Measurements from ENCODE around the gene KLHL14.

Gene KLHL14

GRCh38 chr18:32730068-32730467, 42.8 kb downstream of the KLHL14 start:
- DNase-seq (ENCODE audit: extremely low read depth in 1 of 2, low read depth in 1 of 2) = no peak

GRCh38 chr18:32724071-32724749, 48.6 kb downstream of the KLHL14 start:
- no peak for DNase-seq (ENCODE audit: extremely low read depth in 1 of 2, low read depth in 1 of 2)

GRCh38 chr18:32722279-32722678, 50.5 kb downstream of the KLHL14 start:
- no peak for DNase-seq (ENCODE audit: extremely low read depth in 1 of 2, low read depth in 1 of 2)

- DNase-seq (ENCODE audit: extremely low read depth in 1 of 2, low read depth in 1 of 2) = no peak
Observed at GRCh38 chr18:32717126-32717525, 55.7 kb downstream of the KLHL14 start.

- no peak for DNase-seq (ENCODE audit: extremely low read depth in 1 of 2, low read depth in 1 of 2)
Observed at GRCh38 chr18:32714571-32715148, 58.2 kb downstream of the KLHL14 start.

GRCh38 chr18:32712860-32713259, 60.0 kb downstream of the KLHL14 start:
- DNase-seq (ENCODE audit: extremely low read depth in 1 of 2, low read depth in 1 of 2) = no peak

- no peak for DNase-seq (ENCODE audit: extremely low read depth in 1 of 2, low read depth in 1 of 2)
Observed at GRCh38 chr18:32711862-32712261, 61.0 kb downstream of the KLHL14 start.

- no peak for DNase-seq (ENCODE audit: extremely low read depth in 1 of 2, low read depth in 1 of 2)
Observed at GRCh38 chr18:32707586-32707985, 65.2 kb downstream of the KLHL14 start.

- no peak for DNase-seq (ENCODE audit: extremely low read depth in 1 of 2, low read depth in 1 of 2)
Observed at GRCh38 chr18:32707147-32707546, 65.7 kb downstream of the KLHL14 start.

GRCh38 chr18:32701313-32701712, 71.5 kb downstream of the KLHL14 start:
- no peak for DNase-seq (ENCODE audit: extremely low read depth in 1 of 2, low read depth in 1 of 2)

GRCh38 chr18:32698153-32698552, 74.7 kb downstream of the KLHL14 start:
- DNase-seq (ENCODE audit: extremely low read depth in 1 of 2, low read depth in 1 of 2) = no peak

GRCh38 chr18:32696376-32696775, 76.4 kb downstream of the KLHL14 start:
- DNase-seq (ENCODE audit: extremely low read depth in 1 of 2, low read depth in 1 of 2) = no peak

- no peak for DNase-seq (ENCODE audit: extremely low read depth in 1 of 2, low read depth in 1 of 2)
Observed at GRCh38 chr18:32695534-32695933, 77.3 kb downstream of the KLHL14 start.

- no peak for DNase-seq (ENCODE audit: extremely low read depth in 1 of 2, low read depth in 1 of 2)
Observed at GRCh38 chr18:32688821-32689220, 84.0 kb downstream of the KLHL14 start.

- no peak for DNase-seq (ENCODE audit: extremely low read depth in 1 of 2, low read depth in 1 of 2)
Observed at GRCh38 chr18:32684940-32685339, 87.9 kb downstream of the KLHL14 start.

GRCh38 chr18:32684096-32684495, 88.7 kb downstream of the KLHL14 start:
- DNase-seq (ENCODE audit: extremely low read depth in 1 of 2, low read depth in 1 of 2) = no peak

- DNase-seq (ENCODE audit: extremely low read depth in 1 of 2, low read depth in 1 of 2) = no peak
Observed at GRCh38 chr18:32683044-32683443, 89.8 kb downstream of the KLHL14 start.

- DNase-seq (ENCODE audit: extremely low read depth in 1 of 2, low read depth in 1 of 2) = no peak
Observed at GRCh38 chr18:32677578-32677977, 95.2 kb downstream of the KLHL14 start.

GRCh38 chr18:32674491-32674890, 98.3 kb downstream of the KLHL14 start:
- DNase-seq (ENCODE audit: extremely low read depth in 1 of 2, low read depth in 1 of 2) = no peak

GRCh38 chr18:32672398-32672797, 100.4 kb downstream of the KLHL14 start:
- DNase-seq (ENCODE audit: extremely low read depth in 1 of 2, low read depth in 1 of 2) = no peak

- no peak for DNase-seq (ENCODE audit: extremely low read depth in 1 of 2, low read depth in 1 of 2)
Observed at GRCh38 chr18:32670727-32671126, 102.1 kb downstream of the KLHL14 start.

- DNase-seq (ENCODE audit: extremely low read depth in 1 of 2, low read depth in 1 of 2) = no peak
Observed at GRCh38 chr18:32669549-32670165, 103.2 kb downstream of the KLHL14 start.
